H1 (cell line): ENCODE measurements around the gene KIZ. TPM values are rescaled to one million over a fixed set of nuclear protein-coding genes. Genes with fewer than 3 reads are reported as not detected.

Source experiments
- CTCF ChIA-PET: fragments of 300-600 bp; sonication (Branson Sonifier 250); formaldehyde crosslinking; loops from one replicate; lab custom pipeline; 2021; ENCODE audit not compliant: partially characterized antibody; lab: Charles Lee
- POLR2A ChIA-PET: fragments of 300-600 bp; sonication (Branson Sonifier 250); formaldehyde crosslinking; loops from one replicate; lab custom pipeline; 2021; ENCODE audit warnings: inconsistent platforms; ENCODE audit not compliant: partially characterized antibody; lab: Charles Lee
- DNase-seq, 2 experiments: peaks; one replicate each; pipeline versions ENCODE4 v3.0.0 to v3.0.0-alpha.2; 2010 to 2022; ENCODE audit warnings: low spot score in 2 of 2, low read depth in 1 of 2, mixed read lengths in 1 of 2
- FAIRE-seq: peaks from 2 replicates; lab custom pipeline; 2011; peaks lifted over from hg19 to GRCh38; lab: Jason Lieb, UNC
- H2AFZ ChIP-seq: 2 replicates; pipeline ENCODE4 v1.8.1; 2012; ENCODE audit warnings: low read length, inconsistent platforms
- H2AK5ac ChIP-seq: 2 replicates; pipeline ENCODE4 v1.6.1; 2013; ENCODE audit warnings: low read depth, low read length
- H2BK120ac ChIP-seq: replicated peaks from 2 replicates; pipeline ENCODE3; 2013; ENCODE audit warnings: low read depth, low read length, inconsistent platforms
- H2BK12ac ChIP-seq: 2 replicates; pipeline ENCODE4 v1.6.1; 2013; ENCODE audit warnings: low read depth, low read length
- H2BK15ac ChIP-seq: 2 replicates; pipeline ENCODE4 v1.6.1; 2013; ENCODE audit warnings: low read length
- H2BK20ac ChIP-seq: 2 replicates; pipeline ENCODE4 v1.6.1; 2013; ENCODE audit warnings: low read length
- H2BK5ac ChIP-seq: 2 replicates; pipeline ENCODE4 v1.6.1; 2013; ENCODE audit warnings: low read depth, low read length
- H3K14ac ChIP-seq: 2 replicates; pipeline ENCODE4 v1.6.1; 2013; ENCODE audit warnings: inconsistent platforms; ENCODE audit not compliant: insufficient read length
- H3K18ac ChIP-seq: 2 replicates; pipeline ENCODE4 v1.6.1; 2013; ENCODE audit warnings: low read length; ENCODE audit errors: extremely low read depth
- H3K23ac ChIP-seq: 2 replicates; pipeline ENCODE4 v1.6.1; 2013; ENCODE audit warnings: inconsistent platforms; ENCODE audit not compliant: insufficient read length
- H3K23me2 ChIP-seq: 2 replicates; pipeline ENCODE4 v1.6.1; 2013; ENCODE audit warnings: low read depth, low read length
- H3K27ac ChIP-seq: 2 replicates; pipeline ENCODE4 v1.6.1; 2011; ENCODE audit warnings: low read depth, low read length, inconsistent platforms
- H3K27me3 ChIP-seq, 4 experiments: replicated peaks in 1 of 4; 1 replicate in 1 of 4; 2 replicates in 3 of 4; pipeline versions ENCODE4 v1.6.1 to v1.8.1; 2011 to 2013; ENCODE audit warnings: low read length in 3 of 4, mild to moderate bottlenecking in 3 of 4, inconsistent platforms in 2 of 4, mixed read lengths in 2 of 4, moderate library complexity in 1 of 4; ENCODE audit not compliant: control insufficient read depth in 3 of 4, insufficient read depth in 3 of 4; ENCODE audit errors: extremely low read depth in 1 of 4
- H3K36me3 ChIP-seq, 4 experiments: 2 replicates each; pipeline versions ENCODE4 v1.6.1 to v1.8.1; 2011 to 2013; ENCODE audit warnings: mild to moderate bottlenecking in 4 of 4, low read length in 3 of 4, moderate library complexity in 2 of 4, control low read depth in 1 of 4, inconsistent platforms in 1 of 4; ENCODE audit not compliant: insufficient read depth in 4 of 4, control insufficient read depth in 2 of 4
- H3K4ac ChIP-seq: replicated peaks from 2 replicates; pipeline ENCODE3; 2013; ENCODE audit warnings: low read length, low read depth, mixed read lengths, inconsistent platforms; ENCODE audit not compliant: insufficient read length
- H3K4me1 ChIP-seq, 4 experiments: replicated peaks in 1 of 4; 1 replicate in 1 of 4; 2 replicates in 3 of 4; pipeline versions ENCODE4 v1.6.1 to v1.8.1; 2011 to 2013; ENCODE audit warnings: low read length in 3 of 4, inconsistent platforms in 2 of 4, mixed read lengths in 1 of 4; ENCODE audit not compliant: insufficient read depth in 4 of 4, control insufficient read depth in 3 of 4
- H3K4me2 ChIP-seq, 2 experiments: 2 replicates each; pipeline versions ENCODE4 v1.6.1 to v1.8.1; 2011 to 2013; ENCODE audit warnings: low read depth in 2 of 2, low read length in 2 of 2, control low read depth in 1 of 2, inconsistent platforms in 1 of 2, mild to moderate bottlenecking in 1 of 2; ENCODE audit not compliant: insufficient read depth in 1 of 2
- H3K4me3 ChIP-seq, 4 experiments: fragments of 200-600, 300-600 bp in 1 of 4; sonication (generic), shearing (Covaris generic), sonication (Bioruptor Twin) in 1 of 4; 2 replicates each; pipeline versions ENCODE4 v1.5.1 to v1.8.1; 2011 to 2016; ENCODE audit warnings: low read length in 4 of 4, low read depth in 3 of 4, control low read depth in 2 of 4, inconsistent platforms in 2 of 4, mild to moderate bottlenecking in 2 of 4, mixed read lengths in 1 of 4, moderate library complexity in 1 of 4; ENCODE audit not compliant: insufficient read depth in 2 of 4; ENCODE audit errors: extremely low read depth in 1 of 4
- H3K56ac ChIP-seq: replicated peaks from 2 replicates; pipeline ENCODE3; 2013; ENCODE audit warnings: low read depth, mild to moderate bottlenecking, mixed read lengths, low read length, inconsistent platforms; ENCODE audit not compliant: insufficient read length
- H3K79me1 ChIP-seq: 2 replicates; pipeline ENCODE4 v1.6.1; 2013; ENCODE audit warnings: low read depth, low read length, control low read depth
- H3K79me2 ChIP-seq, 2 experiments: 2 replicates each; pipeline versions ENCODE4 v1.6.1 to v1.8.1; 2012 to 2013; ENCODE audit warnings: low read length in 2 of 2, mild to moderate bottlenecking in 2 of 2, inconsistent platforms in 1 of 2; ENCODE audit not compliant: insufficient read depth in 2 of 2, control insufficient read depth in 1 of 2
- H3K9ac ChIP-seq, 4 experiments: replicated peaks in 1 of 4; 1 replicate in 1 of 4; 2 replicates in 3 of 4; pipeline versions ENCODE4 v1.6.1 to v1.8.1; 2011 to 2013; ENCODE audit warnings: low read depth in 3 of 4, low read length in 3 of 4, control low read depth in 2 of 4, mild to moderate bottlenecking in 2 of 4, moderate library complexity in 2 of 4, inconsistent platforms in 1 of 4; ENCODE audit errors: extremely low read depth in 1 of 4
- H3K9me3 ChIP-seq, 2 experiments: 2 replicates each; pipeline versions ENCODE4 v1.6.1 to v1.8.1; 2012 to 2013; ENCODE audit warnings: mild to moderate bottlenecking in 2 of 2, moderate library complexity in 2 of 2, control low read depth in 1 of 2, inconsistent platforms in 1 of 2, low read depth in 1 of 2, low read length in 1 of 2, mixed read lengths in 1 of 2; ENCODE audit not compliant: insufficient read depth in 2 of 2
- H4K20me1 ChIP-seq, 2 experiments: replicated peaks in 1 of 2; 2 replicates each; pipeline versions ENCODE3 to v1.8.1; 2011 to 2013; ENCODE audit warnings: inconsistent platforms in 2 of 2, low read length in 2 of 2, mild to moderate bottlenecking in 1 of 2; ENCODE audit not compliant: insufficient read depth in 2 of 2, control insufficient read depth in 1 of 2
- H4K5ac ChIP-seq: 2 replicates; pipeline ENCODE4 v1.6.1; 2013; ENCODE audit warnings: low read length, low read depth, mixed read lengths, inconsistent platforms; ENCODE audit not compliant: insufficient read length
- H4K8ac ChIP-seq: 2 replicates; pipeline ENCODE4 v1.8.0; 2013; ENCODE audit warnings: mild to moderate bottlenecking, moderate library complexity, low read length, inconsistent platforms; ENCODE audit not compliant: insufficient read depth; ENCODE audit errors: extremely low read depth
- H4K91ac ChIP-seq: replicated peaks from 2 replicates; pipeline ENCODE3; 2013; ENCODE audit warnings: low read length, mixed read lengths, inconsistent platforms; ENCODE audit not compliant: insufficient read length
- ATF2 ChIP-seq: IDR thresholded peaks from 2 replicates; pipeline ENCODE4 v1.6.1; 2012; ENCODE audit warnings: low read length, inconsistent platforms
- CBX5 ChIP-seq: fragments of 300-800, 300-1000 bp; sonication (generic); IDR thresholded peaks from 2 replicates; pipeline ENCODE4 v1.7.1; 2016; ENCODE audit warnings: antibody characterized with exemption, low read length, low read depth
- CEBPB ChIP-seq: IDR thresholded peaks from 2 replicates; pipeline ENCODE4 v1.6.1; 2012; ENCODE audit warnings: low read depth, low read length
- CHD2 ChIP-seq: IDR thresholded peaks from 2 replicates; pipeline ENCODE4 v1.6.1; 2012; ENCODE audit warnings: low read length, improper control_type of control experiment
- EP300 ChIP-seq, 2 experiments: IDR thresholded peaks; 1 replicate in 1 of 2; 2 replicates in 1 of 2; pipeline ENCODE4 v1.6.1; 2011 to 2012; ENCODE audit warnings: low read depth in 2 of 2, low read length in 2 of 2, mild to moderate bottlenecking in 2 of 2, borderline replicate concordance in 1 of 2, inconsistent platforms in 1 of 2, moderate library complexity in 1 of 2
- GTF2F1 ChIP-seq: IDR thresholded peaks from 2 replicates; pipeline ENCODE4 v1.6.1; 2012; ENCODE audit warnings: low read depth, low read length, improper control_type of control experiment, borderline replicate concordance
- JUND ChIP-seq: IDR thresholded peaks from 2 replicates; pipeline ENCODE4 v1.6.1; 2011; ENCODE audit warnings: mild to moderate bottlenecking, improper control_type of control experiment, low read length
- KDM1A ChIP-seq: fragments of 200-600, 300-600 bp; sonication (generic); IDR thresholded peaks from 2 replicates; pipeline ENCODE4 v1.7.1; 2016; ENCODE audit warnings: mild to moderate bottlenecking, low read length, borderline replicate concordance
- KDM4A ChIP-seq: IDR thresholded peaks from one replicate; pipeline ENCODE4 v1.7.1; 2012; ENCODE audit warnings: low read depth, mild to moderate bottlenecking, moderate library complexity, low read length, inconsistent platforms; ENCODE audit not compliant: severe bottlenecking
- POLR2A ChIP-seq, 2 experiments: IDR thresholded peaks; 1 replicate in 1 of 2; 2 replicates in 1 of 2; pipeline ENCODE4 v1.6.1; 2011; ENCODE audit warnings: low read depth in 2 of 2, low read length in 2 of 2, mild to moderate bottlenecking in 2 of 2; ENCODE audit errors: control extremely low read depth in 1 of 2
- POU5F1 ChIP-seq: IDR thresholded peaks from 2 replicates; pipeline ENCODE4 v1.6.1; 2011; ENCODE audit warnings: low read depth, mild to moderate bottlenecking, low read length, moderate library complexity
- RBBP5 ChIP-seq: IDR thresholded peaks from 2 replicates; pipeline ENCODE4 v1.7.1; 2012; ENCODE audit warnings: low read depth, mild to moderate bottlenecking, inconsistent platforms, low read length, moderate library complexity, borderline replicate concordance
- WGBS, 2 experiments: shearing (Covaris generic) in 1 of 2; methylation state at CpG; one replicate each; pipeline versions ENCODE4 v1.1.6 to v1.1.7; 2013 to 2015; ENCODE audit warnings: low lambda C conversion rate in 2 of 2, mixed read lengths in 2 of 2, inconsistent platforms in 1 of 2, low coverage in 1 of 2, missing lambda C conversion rate in 1 of 2; ENCODE audit not compliant: insufficient replicate concordance in 2 of 2, insufficient coverage in 1 of 2, insufficient read length in 1 of 2; ENCODE audit errors: extremely low coverage in 1 of 2, missing lambda C conversion rate in 1 of 2; 5-methylcytosine and 5-hydroxymethylcytosine counted together
- polyA plus RNA-seq, 7 experiments: library from polyadenylated mRNA; depleted of rRNA in 3 of 7; stranded (reverse) in 5 of 7; unstranded in 2 of 7; fragments of >200 nt in 5 of 7; fragments of 200-250 nt in 2 of 7; gene quantifications; 1 replicate in 5 of 7; 2 replicates in 1 of 7; 4 replicates in 1 of 7; pipeline versions ENCODE4 v1.2.1 to v1.2.3, GENCODE V29; 2011 to 2013; ENCODE audit warnings: missing spikeins in 2 of 7, mixed read lengths in 2 of 7
- total RNA-seq: library from RNA; stranded (reverse); fragmentation: NEBNext Ultra II Directional; extraction: Animal tissue kit (Norgen Biotek cat#: 25700); gene quantifications from 2 replicates; pipeline ENCODE4 v1.2.1, GENCODE V29; 2021

Gene KIZ
- total and polyA plus RNA-seq, 2 of the 8 experiments (the other 6 are each of a cell fraction or from before 2014, with no cell fraction given) = 13.0 to 51.7 TPM

GRCh38 chr20:21087862-21088540 lies 37.9 kb upstream of the KIZ start:
- no peaks in the 10 kb centered on the region for H3K27me3 ChIP-seq
- ChIA-PET POLR2A (interaction anchor here (0.8 to 1.7 kb wide), 3 partner anchors 12 to 27 kb away, joined by 3 to 5 read pairs (median 4); no protein-coding TSS in a partner anchor), CTCF (interaction anchor here (1.0 to 2.3 kb wide), 5 partner anchors 14 to 228 kb away, joined by 3 to 12 read pairs (median 6); no protein-coding TSS in a partner anchor)
- no peak overlapping the region for H3K14ac ChIP-seq
- H3K4me1 ChIP-seq = peaks cover 3 to 25% (median 17%) of the 10 kb centered on the region in 4 experiments; a peak in 6 of 7 replicates
- H3K23ac ChIP-seq = no peak overlapping the region
- H3K9me3 ChIP-seq = no peaks in the 10 kb centered on the region
- no peak overlapping the region for H2BK12ac ChIP-seq
- H2BK5ac ChIP-seq = no peak overlapping the region
- H2AFZ ChIP-seq = no peak overlapping the region
- H3K18ac ChIP-seq = no peak overlapping the region
- FAIRE-seq (no peak), DNase-seq (no peak)
- H3K56ac ChIP-seq = no peak overlapping the region
- H4K5ac ChIP-seq = no peak overlapping the region
- H3K27ac ChIP-seq = no peak overlapping the region
- H2BK120ac ChIP-seq = no peak overlapping the region
- no peaks in the 10 kb centered on the region for H4K20me1 ChIP-seq
- H3K4me2 ChIP-seq = no peak overlapping the region
- H4K8ac ChIP-seq = no peak overlapping the region
- H3K79me2 ChIP-seq = no peaks in the 10 kb centered on the region
- H4K91ac ChIP-seq = no peak overlapping the region
- H2BK15ac ChIP-seq = no peak overlapping the region
- no peak overlapping the region for H3K4ac ChIP-seq
- no peak overlapping the region for H3K4me3 ChIP-seq
- H2AK5ac ChIP-seq = no peak overlapping the region
- no peak overlapping the region for H3K9ac ChIP-seq
- WGBS, 2 experiments = 85% methylated on average over 9 of the region's 9 CpGs; no CpG with 5 or more reads in 1 of the 2 experiments
- H3K23me2 ChIP-seq = no peaks in the 10 kb centered on the region
- no peaks in the 10 kb centered on the region for H3K36me3 ChIP-seq
- no peak overlapping the region; the same call in 1 of the 2 replicates for H2BK20ac ChIP-seq
- no peaks in the 10 kb centered on the region for H3K79me1 ChIP-seq
- TF ChIP-seq CEBPB (no peak), POLR2A (IDR thresholded peaks at IDR 0.05; ENCODE audit: control extremely low read depth in 1 of 2, low read depth in 2 of 2, low read length in 2 of 2) (no peak), RBBP5 (no peak), CBX5 (no peak), CHD2 (no peak), ATF2 (no peak), EP300 (IDR thresholded peaks at IDR 0.05; ENCODE audit: borderline replicate concordance in 1 of 2, low read depth in 2 of 2, low read length in 2 of 2) (no peak), KDM1A (no peak), JUND (no peak), POU5F1 (no peak), GTF2F1 (no peak), KDM4A (no peak)
